Liver (tissue), 9 donors: ENCODE data around the gene FKRP. TPM values are rescaled to one million over a fixed set of nuclear protein-coding genes. Genes with fewer than 3 reads are reported as not detected.

ENCODE experiments used
- DNase-seq: peaks from one replicate; pipeline ENCODE4 v3.0.0-alpha.2; 2017; ENCODE audit warnings: low spot score
- H3K27ac ChIP-seq, 2 donors: one replicate each; pipeline ENCODE4 v1.7.0; 2013; ENCODE audit warnings: inconsistent platforms in 2 of 2, low read length in 2 of 2, control low read depth in 1 of 2, low read depth in 1 of 2, mild to moderate bottlenecking in 1 of 2
- H3K27me3 ChIP-seq, 4 donors: one replicate each; pipeline versions ENCODE4 v1.6.1 to v1.7.0; 2013; ENCODE audit warnings: low read length in 3 of 4, inconsistent platforms in 1 of 4, mild to moderate bottlenecking in 1 of 4, moderate library complexity in 1 of 4; ENCODE audit not compliant: control insufficient read depth in 4 of 4, insufficient read depth in 4 of 4
- H3K36me3 ChIP-seq, 4 donors: one replicate each; pipeline versions ENCODE4 v1.6.1 to v1.7.0; 2013; ENCODE audit warnings: low read length in 3 of 4, mild to moderate bottlenecking in 3 of 4, low read depth in 1 of 4, moderate library complexity in 1 of 4; ENCODE audit not compliant: control insufficient read depth in 4 of 4, insufficient read depth in 3 of 4
- H3K4me1 ChIP-seq, 4 donors: one replicate each; pipeline versions ENCODE4 v1.6.1 to v1.7.0; 2013; ENCODE audit warnings: low read length in 3 of 4, mild to moderate bottlenecking in 3 of 4, moderate library complexity in 1 of 4; ENCODE audit not compliant: control insufficient read depth in 4 of 4, insufficient read depth in 4 of 4
- H3K4me3 ChIP-seq, 3 donors: one replicate each; pipeline versions ENCODE4 v1.6.1 to v1.7.0; 2013; ENCODE audit warnings: low read length in 3 of 3, control low read depth in 1 of 3, low read depth in 1 of 3, mild to moderate bottlenecking in 1 of 3
- H3K9ac ChIP-seq, 2 donors: one replicate each; pipeline ENCODE4 v1.7.0; 2013; ENCODE audit warnings: low read length in 2 of 2, mild to moderate bottlenecking in 2 of 2, moderate library complexity in 2 of 2, control low read depth in 1 of 2, low read depth in 1 of 2
- H3K9me3 ChIP-seq, 4 donors: one replicate each; pipeline versions ENCODE4 v1.6.1 to v1.7.0; 2013; ENCODE audit warnings: low read length in 3 of 4; ENCODE audit not compliant: control insufficient read depth in 4 of 4
- ATF3 ChIP-seq: IDR thresholded peaks from 2 replicates; pipeline ENCODE4 v1.6.1; 2016; ENCODE audit warnings: antibody characterized with exemption
- EGR1 ChIP-seq, 2 donors: IDR thresholded peaks; 2 replicates each; pipeline ENCODE4 v1.6.1; 2016 to 2018; ENCODE audit warnings: antibody characterized with exemption in 2 of 2, low read depth in 2 of 2
- FOXA1 ChIP-seq: IDR thresholded peaks from 2 replicates; pipeline ENCODE4 v1.6.1; 2016; ENCODE audit warnings: antibody characterized with exemption
- FOXA2 ChIP-seq: IDR thresholded peaks from 2 replicates; pipeline ENCODE4 v1.6.1; 2016; ENCODE audit warnings: antibody characterized with exemption
- HNF4A ChIP-seq, 2 donors: conservative IDR thresholded peaks; 2 replicates each; pipeline ENCODE4 v1.6.1; 2016; ENCODE audit warnings: antibody characterized with exemption in 2 of 2, mild to moderate bottlenecking in 2 of 2
- HNF4G ChIP-seq: IDR thresholded peaks from 2 replicates; pipeline ENCODE4 v1.6.1; 2016; ENCODE audit warnings: antibody characterized with exemption
- JUND ChIP-seq, 2 donors: IDR thresholded peaks; 2 replicates each; pipeline ENCODE4 v1.6.1; 2016; ENCODE audit warnings: antibody characterized with exemption in 2 of 2
- RAD21 ChIP-seq, 2 donors: IDR thresholded peaks; 2 replicates each; pipeline ENCODE4 v1.6.1; 2016; ENCODE audit warnings: antibody characterized with exemption in 2 of 2, mild to moderate bottlenecking in 2 of 2
- RXRA ChIP-seq, 2 donors: IDR thresholded peaks; 2 replicates each; pipeline ENCODE4 v1.6.1; 2017 to 2018; ENCODE audit warnings: antibody characterized with exemption in 2 of 2, mild to moderate bottlenecking in 1 of 2
- SP1 ChIP-seq: IDR thresholded peaks from 2 replicates; pipeline ENCODE4 v1.6.1; 2018; ENCODE audit warnings: antibody characterized with exemption, mild to moderate bottlenecking
- TAF1 ChIP-seq: conservative IDR thresholded peaks from 2 replicates; pipeline ENCODE4 v1.6.1; 2016; ENCODE audit warnings: antibody characterized with exemption, mild to moderate bottlenecking
- YY1 ChIP-seq: IDR thresholded peaks from 2 replicates; pipeline ENCODE4 v1.6.1; 2016; ENCODE audit warnings: antibody characterized with exemption, mild to moderate bottlenecking
- ZBTB33 ChIP-seq: IDR thresholded peaks from 2 replicates; pipeline ENCODE4 v1.6.1; 2016; ENCODE audit warnings: antibody characterized with exemption
- WGBS: extraction: QIAGEN DNeasy Blood & Tissue Kit; methylation state at CpG from one replicate; pipeline ENCODE4 v1.1.7; 2013; 5-methylcytosine and 5-hydroxymethylcytosine counted together
- polyA plus RNA-seq, 2 donors: library from polyadenylated mRNA; stranded (reverse) in 1 of 2; unstranded in 1 of 2; fragments of 200-250 nt in 1 of 2; fragments of >200 nt in 1 of 2; fragmentation: Nextera tagmentation in 1 of 2; extraction: Ambion mirVana in 1 of 2; gene quantifications; one replicate each; pipeline versions ENCODE4 v1.2.1 to v1.2.3, GENCODE V29; 2013 to 2015
- total RNA-seq, 2 donors: library from RNA; depleted of rRNA; stranded (reverse); fragments of >200 nt; gene quantifications; one replicate each; pipeline ENCODE4 v1.2.3, GENCODE V29; 2014
- TF ChIP-seq, protein P1 (sequence below): fragments of 150-350 bp; IDR thresholded peaks from 2 replicates; pipeline ENCODE4 v1.5.1; 2017; ENCODE audit warnings: improper control_type of control experiment, low read depth, low read length; ENCODE audit not compliant: missing input control
- TF ChIP-seq, protein P2 (sequence below): IDR thresholded peaks from 2 replicates; pipeline ENCODE4 v1.6.1; 2016; ENCODE audit warnings: antibody characterized with exemption, mild to moderate bottlenecking
- donor health status: healthy.
- donor health status: healthy.
- donor health status: healthy.
- donor health status: healthy.
- donor health status: healthy.

Gene FKRP
- total and polyA plus RNA-seq, 4 donors: 2.5 to 11.1 (median 8.1) TPM

DNA sequence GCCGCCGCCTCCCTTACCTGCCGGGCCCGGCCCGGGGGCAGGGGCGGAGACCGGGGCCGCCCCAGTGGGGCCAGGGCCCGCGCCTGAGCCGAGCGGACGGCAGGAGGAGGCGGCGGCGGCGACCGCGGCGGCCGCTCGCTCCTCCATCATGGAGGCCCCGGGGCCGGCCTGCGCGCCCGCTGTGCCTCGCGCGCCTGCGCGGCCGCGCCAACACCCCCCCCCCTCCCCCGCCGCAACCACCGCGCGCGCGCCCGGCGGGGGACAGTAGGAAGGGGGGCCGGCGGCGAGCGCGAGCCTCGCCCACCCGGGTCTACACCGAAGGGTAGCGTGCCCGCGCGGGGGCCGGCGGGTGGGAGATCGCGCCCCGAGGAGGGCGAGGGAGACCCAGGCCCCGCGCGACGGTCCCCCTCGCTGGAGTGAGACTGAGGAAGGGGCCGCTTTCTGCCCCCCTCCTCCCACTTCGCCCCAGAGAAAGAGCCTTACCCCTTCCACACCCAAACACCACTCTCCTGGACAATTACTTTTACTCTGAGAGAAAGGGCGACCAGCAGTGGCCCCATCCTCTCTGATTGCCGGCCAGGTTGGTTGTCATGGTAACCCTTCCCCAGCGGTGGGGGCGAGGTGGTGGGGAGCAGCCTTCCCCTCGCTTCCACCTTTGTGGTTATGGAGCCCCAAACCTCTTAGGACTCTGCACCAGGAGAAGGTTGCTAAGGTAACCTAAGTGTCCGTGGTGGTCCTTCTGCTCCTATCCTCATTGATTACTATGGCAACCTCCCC is 612 bp downstream of the FKRP start, which contains the start of gene STRN4:
STRN4 (minus strand) TSS at position 170 of the 777 bp plus-strand sequence; CDS start at position 150, 20 bp downstream.
- Histone ChIP-seq H3K9ac (peak within 1 kb of the TSS; percentile 41 to 82), H3K36me3 (peaks cover 0 to 2% (median 0%) of the 10 kb centered on the region in 4 donors), H3K4me1 (peaks cover 10 to 28% (median 17%) of the 10 kb centered on the region in 4 donors), H3K4me3 (peak within 1 kb of the TSS; percentile 92 to 96 (median 95)), H3K27ac (peak within 1 kb of the TSS; percentile 66 to 73), H3K9me3 (no peaks in the 10 kb centered on the region), H3K27me3 (no peaks in the 10 kb centered on the region)
- peak; percentile 69 for DNase-seq
- TF ChIP-seq RAD21 (IDR thresholded peaks at IDR 0.05): no peak
- TF ChIP-seq FOXA2: no peak
- TF ChIP-seq SP1: no peak
- no peak for TF ChIP-seq YY1
- TF ChIP-seq TAF1: no peak
- no peak for TF ChIP-seq ZBTB33
- TF ChIP-seq EGR1 (IDR thresholded peaks at IDR 0.05; ENCODE audit: low read depth in 2 of 2): no peak
- WGBS: 1% methylated on average over 74 of the region's 74 CpGs

DNA sequence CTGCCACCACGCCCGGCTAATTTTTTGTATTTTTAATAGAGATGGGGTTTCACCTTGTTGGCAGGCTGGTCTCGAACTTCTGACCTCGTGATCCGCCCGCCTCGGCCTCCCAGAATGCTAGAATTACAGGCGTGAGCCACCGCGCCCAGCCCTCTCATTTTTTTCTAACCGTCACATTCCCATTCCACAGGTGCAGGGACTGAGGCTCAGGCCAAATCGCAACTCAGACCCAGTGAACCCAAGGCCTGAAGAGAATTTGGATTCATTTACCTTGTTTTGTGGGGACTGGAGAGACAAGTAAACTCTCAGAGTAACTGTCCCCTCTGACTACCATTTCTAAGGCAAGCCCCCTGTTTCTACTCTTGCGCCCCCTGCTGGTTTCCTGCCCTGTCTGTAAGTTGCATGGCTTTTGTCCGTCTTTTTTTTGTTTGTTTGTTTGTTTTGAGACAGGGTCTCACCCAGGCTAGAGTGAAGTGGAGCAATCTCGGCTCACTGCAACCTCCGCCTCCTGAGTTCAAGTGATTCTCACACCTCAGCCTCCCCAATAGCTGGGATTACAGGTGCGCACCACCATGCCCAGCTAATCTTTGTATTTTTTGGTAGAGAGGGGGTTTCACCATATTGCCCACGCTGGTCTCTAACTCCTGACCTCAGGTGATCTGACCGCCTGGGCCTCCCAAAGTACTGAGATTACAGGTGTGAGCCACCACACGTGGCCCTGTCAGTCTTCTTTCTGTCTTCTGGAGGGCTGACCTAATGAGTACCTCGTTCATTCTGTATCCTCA is 2.7 kb downstream of the FKRP start:
- Histone ChIP-seq H3K4me1 (peaks cover 8 to 24% (median 12%) of the 10 kb centered on the region in 4 donors), H3K27ac (no peak overlapping the region), H3K36me3 (peaks cover 0 to 5% (median 3%) of the 10 kb centered on the region in 4 donors), H3K27me3 (no peaks in the 10 kb centered on the region), H3K9ac (no peak overlapping the region), H3K4me3 (no peak overlapping the region), H3K9me3 (no peaks in the 10 kb centered on the region)
- TF ChIP-seq TAF1 (no peak), SP1 (no peak), ATF3 (no peak), ZBTB33 (no peak), FOXA2 (no peak), JUND (IDR thresholded peaks at IDR 0.05) (no peak), RAD21 (IDR thresholded peaks at IDR 0.05) (peak in 1 of 2 donors; percentile 72), HNF4G (no peak), HNF4A (conservative IDR thresholded peaks at IDR 0.05) (no peak), YY1 (no peak), RXRA (IDR thresholded peaks at IDR 0.05) (no peak), EGR1 (IDR thresholded peaks at IDR 0.05; ENCODE audit: low read depth in 2 of 2) (no peak), FOXA1 (no peak)
- TF ChIP-seq, protein P1, sequence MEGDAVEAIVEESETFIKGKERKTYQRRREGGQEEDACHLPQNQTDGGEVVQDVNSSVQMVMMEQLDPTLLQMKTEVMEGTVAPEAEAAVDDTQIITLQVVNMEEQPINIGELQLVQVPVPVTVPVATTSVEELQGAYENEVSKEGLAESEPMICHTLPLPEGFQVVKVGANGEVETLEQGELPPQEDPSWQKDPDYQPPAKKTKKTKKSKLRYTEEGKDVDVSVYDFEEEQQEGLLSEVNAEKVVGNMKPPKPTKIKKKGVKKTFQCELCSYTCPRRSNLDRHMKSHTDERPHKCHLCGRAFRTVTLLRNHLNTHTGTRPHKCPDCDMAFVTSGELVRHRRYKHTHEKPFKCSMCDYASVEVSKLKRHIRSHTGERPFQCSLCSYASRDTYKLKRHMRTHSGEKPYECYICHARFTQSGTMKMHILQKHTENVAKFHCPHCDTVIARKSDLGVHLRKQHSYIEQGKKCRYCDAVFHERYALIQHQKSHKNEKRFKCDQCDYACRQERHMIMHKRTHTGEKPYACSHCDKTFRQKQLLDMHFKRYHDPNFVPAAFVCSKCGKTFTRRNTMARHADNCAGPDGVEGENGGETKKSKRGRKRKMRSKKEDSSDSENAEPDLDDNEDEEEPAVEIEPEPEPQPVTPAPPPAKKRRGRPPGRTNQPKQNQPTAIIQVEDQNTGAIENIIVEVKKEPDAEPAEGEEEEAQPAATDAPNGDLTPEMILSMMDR: peak; percentile 68
- TF ChIP-seq, protein P2, sequence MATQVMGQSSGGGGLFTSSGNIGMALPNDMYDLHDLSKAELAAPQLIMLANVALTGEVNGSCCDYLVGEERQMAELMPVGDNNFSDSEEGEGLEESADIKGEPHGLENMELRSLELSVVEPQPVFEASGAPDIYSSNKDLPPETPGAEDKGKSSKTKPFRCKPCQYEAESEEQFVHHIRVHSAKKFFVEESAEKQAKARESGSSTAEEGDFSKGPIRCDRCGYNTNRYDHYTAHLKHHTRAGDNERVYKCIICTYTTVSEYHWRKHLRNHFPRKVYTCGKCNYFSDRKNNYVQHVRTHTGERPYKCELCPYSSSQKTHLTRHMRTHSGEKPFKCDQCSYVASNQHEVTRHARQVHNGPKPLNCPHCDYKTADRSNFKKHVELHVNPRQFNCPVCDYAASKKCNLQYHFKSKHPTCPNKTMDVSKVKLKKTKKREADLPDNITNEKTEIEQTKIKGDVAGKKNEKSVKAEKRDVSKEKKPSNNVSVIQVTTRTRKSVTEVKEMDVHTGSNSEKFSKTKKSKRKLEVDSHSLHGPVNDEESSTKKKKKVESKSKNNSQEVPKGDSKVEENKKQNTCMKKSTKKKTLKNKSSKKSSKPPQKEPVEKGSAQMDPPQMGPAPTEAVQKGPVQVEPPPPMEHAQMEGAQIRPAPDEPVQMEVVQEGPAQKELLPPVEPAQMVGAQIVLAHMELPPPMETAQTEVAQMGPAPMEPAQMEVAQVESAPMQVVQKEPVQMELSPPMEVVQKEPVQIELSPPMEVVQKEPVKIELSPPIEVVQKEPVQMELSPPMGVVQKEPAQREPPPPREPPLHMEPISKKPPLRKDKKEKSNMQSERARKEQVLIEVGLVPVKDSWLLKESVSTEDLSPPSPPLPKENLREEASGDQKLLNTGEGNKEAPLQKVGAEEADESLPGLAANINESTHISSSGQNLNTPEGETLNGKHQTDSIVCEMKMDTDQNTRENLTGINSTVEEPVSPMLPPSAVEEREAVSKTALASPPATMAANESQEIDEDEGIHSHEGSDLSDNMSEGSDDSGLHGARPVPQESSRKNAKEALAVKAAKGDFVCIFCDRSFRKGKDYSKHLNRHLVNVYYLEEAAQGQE: no peak
- 86% methylated on average over 21 of the region's 21 CpGs for WGBS
- DNase-seq: peak; percentile 82
